ENCODE measurements around the gene CBX2. TPM values are rescaled to one million over a fixed set of nuclear protein-coding genes. Genes with fewer than 3 reads are reported as not detected.

The CBX2 gene
- polyA plus RNA-seq, 2 of the 4 experiments (the other 2 are of a cell fraction): 7.4 to 16.4 TPM

- TF ChIP-seq, protein P1, sequence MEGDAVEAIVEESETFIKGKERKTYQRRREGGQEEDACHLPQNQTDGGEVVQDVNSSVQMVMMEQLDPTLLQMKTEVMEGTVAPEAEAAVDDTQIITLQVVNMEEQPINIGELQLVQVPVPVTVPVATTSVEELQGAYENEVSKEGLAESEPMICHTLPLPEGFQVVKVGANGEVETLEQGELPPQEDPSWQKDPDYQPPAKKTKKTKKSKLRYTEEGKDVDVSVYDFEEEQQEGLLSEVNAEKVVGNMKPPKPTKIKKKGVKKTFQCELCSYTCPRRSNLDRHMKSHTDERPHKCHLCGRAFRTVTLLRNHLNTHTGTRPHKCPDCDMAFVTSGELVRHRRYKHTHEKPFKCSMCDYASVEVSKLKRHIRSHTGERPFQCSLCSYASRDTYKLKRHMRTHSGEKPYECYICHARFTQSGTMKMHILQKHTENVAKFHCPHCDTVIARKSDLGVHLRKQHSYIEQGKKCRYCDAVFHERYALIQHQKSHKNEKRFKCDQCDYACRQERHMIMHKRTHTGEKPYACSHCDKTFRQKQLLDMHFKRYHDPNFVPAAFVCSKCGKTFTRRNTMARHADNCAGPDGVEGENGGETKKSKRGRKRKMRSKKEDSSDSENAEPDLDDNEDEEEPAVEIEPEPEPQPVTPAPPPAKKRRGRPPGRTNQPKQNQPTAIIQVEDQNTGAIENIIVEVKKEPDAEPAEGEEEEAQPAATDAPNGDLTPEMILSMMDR (IDR thresholded peaks at IDR 0.05): no peak
- TF ChIP-seq ELK1 (IDR thresholded peaks at IDR 0.05; ENCODE audit: low read depth, low read length): no peak
Measured at GRCh38 chr17:79806863-79807720, 29.1 kb downstream of the CBX2 start (continued).

GRCh38 chr17:79808763-79809529 lies 31.0 kb downstream of the CBX2 start:
- H3K4me2 ChIP-seq: peak overlapping the region; percentile 94
- no peaks in the 10 kb centered on the region for H3K9me3 ChIP-seq
- FAIRE-seq (peak; percentile 92), ATAC-seq (peak; percentile 39 to 59), DNase-seq (ENCODE audit: low read depth in 1 of 2, low spot score in 1 of 2) (peak; percentile 87 to 90)
- peak overlapping the region; percentile 95 to 99; a peak in 5 of 6 replicates for H3K27ac ChIP-seq
- TF ChIP-seq POLR2AphosphoS2 (conservative IDR thresholded peaks at IDR 0.05; ENCODE audit: low read length) (no peak), FOSL2 (IDR thresholded peaks at IDR 0.05) (no peak), FOSL2 (CRISPR knock-in tag; IDR thresholded peaks at IDR 0.05) (no peak), PHF8 (IDR thresholded peaks at IDR 0.05; ENCODE audit: borderline replicate concordance, low read depth) (no peak), HMGXB4 (CRISPR knock-in tag; IDR thresholded peaks at IDR 0.05; ENCODE audit: borderline replicate concordance) (no peak), HOXB13 (CRISPR knock-in tag; IDR thresholded peaks at IDR 0.05; ENCODE audit: low read depth) (no peak), TFCP2L1 (CRISPR knock-in tag; IDR thresholded peaks at IDR 0.05) (no peak), RAD21 (conservative IDR thresholded peaks at IDR 0.05 in 1 of 2, IDR thresholded peaks at IDR 0.05 in 1 of 2) (peak; percentile 92 to 98), SREBF2 (IDR thresholded peaks at IDR 0.05) (no peak), POLR2A (IDR thresholded peaks at IDR 0.05; ENCODE audit: low read length) (0 out of 2 replicates have a peak, but pooled peaks have one; percentile 22), SMC3 (IDR thresholded peaks at IDR 0.05) (peak; percentile 77), TP53 (CRISPR knock-in tag; IDR thresholded peaks at IDR 0.05) (no peak), RNF2 (IDR thresholded peaks at IDR 0.05; ENCODE audit: borderline replicate concordance, low read depth) (no peak), CBX8 (IDR thresholded peaks at IDR 0.05) (no peak), HOXA7 (CRISPR knock-in tag; IDR thresholded peaks at IDR 0.05) (no peak)
- TF ChIP-seq, protein P2, sequence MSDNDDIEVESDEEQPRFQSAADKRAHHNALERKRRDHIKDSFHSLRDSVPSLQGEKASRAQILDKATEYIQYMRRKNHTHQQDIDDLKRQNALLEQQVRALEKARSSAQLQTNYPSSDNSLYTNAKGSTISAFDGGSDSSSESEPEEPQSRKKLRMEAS (IDR thresholded peaks at IDR 0.05): peak; percentile 24
- TF ChIP-seq, protein P3, sequence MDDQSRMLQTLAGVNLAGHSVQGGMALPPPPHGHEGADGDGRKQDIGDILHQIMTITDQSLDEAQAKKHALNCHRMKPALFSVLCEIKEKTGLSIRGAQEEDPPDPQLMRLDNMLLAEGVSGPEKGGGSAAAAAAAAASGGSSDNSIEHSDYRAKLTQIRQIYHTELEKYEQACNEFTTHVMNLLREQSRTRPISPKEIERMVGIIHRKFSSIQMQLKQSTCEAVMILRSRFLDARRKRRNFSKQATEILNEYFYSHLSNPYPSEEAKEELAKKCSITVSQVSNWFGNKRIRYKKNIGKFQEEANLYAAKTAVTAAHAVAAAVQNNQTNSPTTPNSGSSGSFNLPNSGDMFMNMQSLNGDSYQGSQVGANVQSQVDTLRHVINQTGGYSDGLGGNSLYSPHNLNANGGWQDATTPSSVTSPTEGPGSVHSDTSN (IDR thresholded peaks at IDR 0.05): no peak
- TF ChIP-seq, protein P4, sequence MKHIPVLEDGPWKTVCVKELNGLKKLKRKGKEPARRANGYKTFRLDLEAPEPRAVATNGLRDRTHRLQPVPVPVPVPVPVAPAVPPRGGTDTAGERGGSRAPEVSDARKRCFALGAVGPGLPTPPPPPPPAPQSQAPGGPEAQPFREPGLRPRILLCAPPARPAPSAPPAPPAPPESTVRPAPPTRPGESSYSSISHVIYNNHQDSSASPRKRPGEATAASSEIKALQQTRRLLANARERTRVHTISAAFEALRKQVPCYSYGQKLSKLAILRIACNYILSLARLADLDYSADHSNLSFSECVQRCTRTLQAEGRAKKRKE (CRISPR knock-in tag; IDR thresholded peaks at IDR 0.05; ENCODE audit: low read depth): no peak
- TF ChIP-seq, protein P5, sequence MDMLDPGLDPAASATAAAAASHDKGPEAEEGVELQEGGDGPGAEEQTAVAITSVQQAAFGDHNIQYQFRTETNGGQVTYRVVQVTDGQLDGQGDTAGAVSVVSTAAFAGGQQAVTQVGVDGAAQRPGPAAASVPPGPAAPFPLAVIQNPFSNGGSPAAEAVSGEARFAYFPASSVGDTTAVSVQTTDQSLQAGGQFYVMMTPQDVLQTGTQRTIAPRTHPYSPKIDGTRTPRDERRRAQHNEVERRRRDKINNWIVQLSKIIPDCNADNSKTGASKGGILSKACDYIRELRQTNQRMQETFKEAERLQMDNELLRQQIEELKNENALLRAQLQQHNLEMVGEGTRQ (IDR thresholded peaks at IDR 0.05): peak; percentile 22; the same call in 1 of the 2 replicates
- TF ChIP-seq, protein P6, sequence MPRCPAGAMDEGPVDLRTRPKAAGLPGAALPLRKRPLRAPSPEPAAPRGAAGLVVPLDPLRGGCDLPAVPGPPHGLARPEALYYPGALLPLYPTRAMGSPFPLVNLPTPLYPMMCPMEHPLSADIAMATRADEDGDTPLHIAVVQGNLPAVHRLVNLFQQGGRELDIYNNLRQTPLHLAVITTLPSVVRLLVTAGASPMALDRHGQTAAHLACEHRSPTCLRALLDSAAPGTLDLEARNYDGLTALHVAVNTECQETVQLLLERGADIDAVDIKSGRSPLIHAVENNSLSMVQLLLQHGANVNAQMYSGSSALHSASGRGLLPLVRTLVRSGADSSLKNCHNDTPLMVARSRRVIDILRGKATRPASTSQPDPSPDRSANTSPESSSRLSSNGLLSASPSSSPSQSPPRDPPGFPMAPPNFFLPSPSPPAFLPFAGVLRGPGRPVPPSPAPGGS (IDR thresholded peaks at IDR 0.05): no peak
- TF ChIP-seq, protein P1 (IDR thresholded peaks at IDR 0.05): peak; percentile 88
- H3K4me1 ChIP-seq: peaks cover 38% of the 10 kb centered on the region
- WGBS (ENCODE audit: missing lambda C conversion rate): 66% methylated on average over 19 of the region's 20 CpGs
- ChIA-PET POLR2A (interaction anchor here (1.2 to 6.6 kb wide), 3 partner anchors 11 to 30 kb away, joined by 3 to 58 read pairs (median 10); partner anchors contain the start of genes CBX4 and CBX8), CTCF (interaction anchor here (0.6 to 39.8 kb wide), 38 partner anchors 1 to 561 kb away, joined by 3 to 1281 read pairs (median 5); partner anchors contain the start of genes CBX4, CBX8 and GAA)
- no peak overlapping the region; the same call in 2 of the 3 replicates for H3K4me3 ChIP-seq
